ENCODE measurements around the gene KCNH2.

Gene KCNH2

GRCh38 chr7:150966002-150966401, 12.1 kb downstream of the KCNH2 start:
- Mint-ChIP-seq H3K27ac (no peak overlapping the region), H3K27me3 (no peaks in the 10 kb centered on the region), H3K36me3 (no peaks in the 10 kb centered on the region), H3K4me1 (ENCODE audit: low read depth) (peaks cover 5% of the 10 kb centered on the region), H3K9me3 (ENCODE audit: low read depth) (no peaks in the 10 kb centered on the region), H3K4me3 (no peak overlapping the region)

GRCh38 chr7:150965273-150965830, 12.8 kb downstream of the KCNH2 start:
- Mint-ChIP-seq H3K4me3 (no peak overlapping the region), H3K36me3 (no peaks in the 10 kb centered on the region), H3K27ac (no peak overlapping the region), H3K9me3 (ENCODE audit: low read depth) (no peaks in the 10 kb centered on the region), H3K27me3 (no peaks in the 10 kb centered on the region), H3K4me1 (ENCODE audit: low read depth) (peaks cover 5% of the 10 kb centered on the region)

GRCh38 chr7:150964593-150965111, 13.5 kb downstream of the KCNH2 start:
- Mint-ChIP-seq H3K27ac (no peak overlapping the region), H3K9me3 (ENCODE audit: low read depth) (no peaks in the 10 kb centered on the region), H3K4me1 (ENCODE audit: low read depth) (peaks cover 8% of the 10 kb centered on the region), H3K36me3 (no peaks in the 10 kb centered on the region), H3K4me3 (no peak overlapping the region), H3K27me3 (peaks cover 2% of the 10 kb centered on the region)

GRCh38 chr7:150963707-150964559, 14.2 kb downstream of the KCNH2 start:
- Mint-ChIP-seq H3K4me3 (no peak overlapping the region), H3K27me3 (peaks cover 2% of the 10 kb centered on the region), H3K9me3 (ENCODE audit: low read depth) (no peaks in the 10 kb centered on the region), H3K27ac (no peak overlapping the region), H3K36me3 (no peaks in the 10 kb centered on the region), H3K4me1 (ENCODE audit: low read depth) (peaks cover 8% of the 10 kb centered on the region)

GRCh38 chr7:150962553-150963399, 15.3 kb downstream of the KCNH2 start:
- H3K4me3 Mint-ChIP-seq, result no peak overlapping the region
- peaks cover 8% of the 10 kb centered on the region for H3K27me3 Mint-ChIP-seq
- H3K4me1 Mint-ChIP-seq (ENCODE audit: low read depth), result peaks cover 9% of the 10 kb centered on the region
- peaks cover 2% of the 10 kb centered on the region for H3K36me3 Mint-ChIP-seq
- no peaks in the 10 kb centered on the region for H3K9me3 Mint-ChIP-seq (ENCODE audit: low read depth)
- H3K27ac Mint-ChIP-seq, result no peak overlapping the region

DNA sequence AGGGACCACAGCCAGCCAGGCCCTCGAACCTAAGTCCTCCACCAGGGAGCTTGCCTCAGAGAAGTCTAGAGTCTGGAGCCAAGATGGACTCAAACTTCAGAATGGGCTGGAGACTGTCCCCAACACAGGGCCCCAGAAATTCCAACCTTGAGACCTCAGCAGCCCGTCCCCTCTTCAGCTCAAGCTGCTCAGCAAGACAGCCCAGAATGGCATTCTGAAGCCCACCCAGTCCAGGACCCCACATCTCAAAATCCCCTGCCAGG, 15.9 kb downstream of the KCNH2 start:
- Mint-ChIP-seq H3K9me3 (ENCODE audit: low read depth) (no peaks in the 10 kb centered on the region), H3K36me3 (peaks cover 4% of the 10 kb centered on the region), H3K27ac (no peak overlapping the region), H3K27me3 (peaks cover 11% of the 10 kb centered on the region), H3K4me1 (ENCODE audit: low read depth) (peaks cover 12% of the 10 kb centered on the region), H3K4me3 (no peak overlapping the region)

GRCh38 chr7:150961510-150962289, 16.4 kb downstream of the KCNH2 start:
- peaks cover 6% of the 10 kb centered on the region for H3K36me3 Mint-ChIP-seq
- peaks cover 13% of the 10 kb centered on the region for H3K4me1 Mint-ChIP-seq (ENCODE audit: low read depth)
- peaks cover 15% of the 10 kb centered on the region for H3K27me3 Mint-ChIP-seq
- no peaks in the 10 kb centered on the region for H3K9me3 Mint-ChIP-seq (ENCODE audit: low read depth)
- no peak overlapping the region for H3K4me3 Mint-ChIP-seq
- H3K27ac Mint-ChIP-seq, result no peak overlapping the region

DNA sequence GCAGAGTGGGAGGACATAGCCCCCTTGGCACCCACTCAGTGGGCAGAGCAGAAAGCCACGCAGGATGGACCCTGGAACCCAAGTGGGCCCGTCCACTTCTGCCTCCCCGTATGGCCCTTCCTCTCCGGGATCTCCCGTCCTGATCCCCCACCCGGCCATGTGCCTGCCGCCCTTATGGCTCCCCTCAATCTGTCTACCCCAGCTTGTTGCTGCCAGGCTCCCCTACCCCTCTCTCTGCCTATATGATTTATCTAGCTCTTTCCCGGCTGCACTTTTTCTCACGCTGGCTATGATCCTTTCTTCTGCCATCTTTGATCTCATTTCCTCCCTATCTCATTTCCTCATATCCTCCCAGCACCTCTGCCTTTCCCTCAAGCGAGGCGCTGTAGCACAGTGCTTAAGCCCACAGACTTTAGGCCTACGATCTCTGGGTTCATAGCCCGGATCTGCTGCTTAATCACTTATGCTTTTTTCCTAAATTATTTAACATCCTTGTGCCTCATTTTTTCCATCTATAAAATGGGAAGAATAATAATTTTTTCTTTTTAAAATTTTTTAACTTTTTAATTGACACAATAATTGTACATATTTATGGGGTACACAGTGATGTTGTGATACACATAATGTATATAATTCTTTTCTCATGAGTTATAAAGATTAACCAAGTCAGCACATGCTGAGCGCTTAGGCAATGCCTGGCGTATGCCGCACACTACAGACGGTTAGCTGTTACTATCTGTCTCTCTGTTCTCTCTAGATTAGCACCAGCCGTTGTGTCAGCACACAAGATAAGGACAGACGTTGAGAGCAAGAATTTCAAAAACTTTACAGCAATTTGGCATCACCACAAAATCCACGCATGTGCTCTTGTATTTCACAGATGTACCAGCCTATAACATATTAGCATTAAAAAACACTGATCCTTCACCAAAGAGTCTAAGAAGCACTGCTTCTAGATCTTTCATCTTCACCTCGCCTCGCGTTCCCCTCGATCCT, 18.1 kb downstream of the KCNH2 start:
- Mint-ChIP-seq H3K27ac (no peak overlapping the region), H3K27me3 (peaks cover 17% of the 10 kb centered on the region), H3K4me1 (ENCODE audit: low read depth) (peaks cover 13% of the 10 kb centered on the region), H3K9me3 (ENCODE audit: low read depth) (no peaks in the 10 kb centered on the region), H3K36me3 (peaks cover 9% of the 10 kb centered on the region), H3K4me3 (no peak overlapping the region)

GRCh38 chr7:150959081-150959480, 19.0 kb downstream of the KCNH2 start:
- Mint-ChIP-seq H3K9me3 (ENCODE audit: low read depth) (no peaks in the 10 kb centered on the region), H3K27ac (no peak overlapping the region), H3K36me3 (peaks cover 9% of the 10 kb centered on the region), H3K4me1 (ENCODE audit: low read depth) (peaks cover 13% of the 10 kb centered on the region), H3K27me3 (peaks cover 17% of the 10 kb centered on the region), H3K4me3 (no peak overlapping the region)

GRCh38 chr7:150958597-150958996, 19.5 kb downstream of the KCNH2 start:
- Mint-ChIP-seq H3K36me3 (peaks cover 9% of the 10 kb centered on the region), H3K27ac (no peak overlapping the region), H3K4me1 (ENCODE audit: low read depth) (peaks cover 13% of the 10 kb centered on the region), H3K9me3 (ENCODE audit: low read depth) (no peaks in the 10 kb centered on the region), H3K27me3 (peaks cover 17% of the 10 kb centered on the region), H3K4me3 (peak overlapping the region; percentile 25)

DNA sequence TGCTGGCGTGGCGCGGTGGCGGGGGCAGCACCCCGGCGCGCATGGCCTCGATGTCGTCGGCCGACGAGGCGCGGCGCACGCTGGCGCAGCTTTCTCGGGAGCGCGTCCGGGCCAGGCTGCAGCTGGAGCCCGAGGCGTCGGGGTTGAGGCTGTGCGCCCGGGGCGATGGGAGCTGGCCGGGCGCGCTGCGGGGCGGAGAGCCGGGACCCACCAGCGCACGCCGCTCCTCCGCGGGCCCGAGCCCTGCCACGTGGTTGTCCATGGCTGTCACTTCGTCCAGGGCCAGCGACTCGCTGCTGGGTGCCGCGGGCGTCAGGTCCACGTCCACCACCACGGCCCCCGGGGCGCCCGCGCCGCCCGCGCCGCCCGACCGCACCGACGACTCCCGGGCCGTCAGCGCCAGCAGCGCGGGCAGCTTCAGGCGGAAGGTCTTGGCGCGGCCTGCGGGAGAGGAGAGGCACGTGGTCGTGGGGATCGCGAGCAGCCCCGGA, 20.0 kb downstream of the KCNH2 start:
- Mint-ChIP-seq H3K27me3 (peaks cover 17% of the 10 kb centered on the region), H3K9me3 (ENCODE audit: low read depth) (no peaks in the 10 kb centered on the region), H3K4me1 (ENCODE audit: low read depth) (peaks cover 13% of the 10 kb centered on the region), H3K27ac (no peak overlapping the region), H3K36me3 (peaks cover 9% of the 10 kb centered on the region), H3K4me3 (no peak overlapping the region)

DNA sequence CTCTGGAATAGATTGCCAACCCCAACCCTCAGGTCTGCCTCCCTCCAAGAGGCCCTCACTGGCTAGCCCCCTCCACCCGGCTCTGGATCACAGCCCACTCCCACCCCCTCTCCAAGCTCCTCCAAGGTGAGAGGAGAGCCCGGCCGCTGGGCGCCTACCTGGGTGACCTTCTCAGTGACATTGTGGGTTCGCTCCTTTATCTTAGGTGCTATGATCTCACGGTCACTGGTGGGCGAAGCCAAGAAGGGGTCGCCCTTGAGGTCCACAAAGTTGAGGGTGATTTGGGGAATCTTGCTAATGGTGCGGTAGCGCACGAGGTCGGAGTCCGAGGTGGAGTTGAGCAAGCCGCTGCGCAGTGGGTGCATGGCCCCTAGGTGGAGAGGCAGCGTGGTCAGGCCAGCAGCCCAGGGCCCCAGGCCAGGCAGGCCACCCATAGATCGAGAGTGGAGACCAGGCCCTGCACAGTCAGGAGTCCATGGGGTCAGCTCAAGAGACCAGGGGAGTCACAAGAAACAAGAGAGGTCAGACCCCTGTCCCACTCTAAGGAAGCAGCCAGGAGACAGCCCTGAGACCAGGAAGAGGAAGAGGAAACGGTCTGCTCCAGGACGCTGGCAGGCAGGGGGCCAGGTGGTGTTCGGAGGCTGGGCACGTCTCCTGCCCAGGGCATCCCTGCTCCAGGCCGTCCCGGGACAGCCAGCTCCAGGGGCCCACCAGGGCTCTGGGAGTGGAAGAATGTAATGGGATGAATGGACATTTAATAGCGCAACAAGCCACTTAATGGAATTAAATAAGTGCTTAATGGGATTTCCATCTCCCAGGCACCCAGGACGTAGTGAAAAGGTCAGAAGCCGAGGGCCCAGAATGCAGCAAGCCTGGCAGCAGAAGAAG, 20.7 kb downstream of the KCNH2 start:
- H3K9me3 Mint-ChIP-seq (ENCODE audit: low read depth), result no peaks in the 10 kb centered on the region
- H3K4me3 Mint-ChIP-seq, result no peak overlapping the region
- peaks cover 11% of the 10 kb centered on the region for H3K4me1 Mint-ChIP-seq (ENCODE audit: low read depth)
- H3K27me3 Mint-ChIP-seq, result peaks cover 17% of the 10 kb centered on the region
- H3K27ac Mint-ChIP-seq, result no peak overlapping the region
- H3K36me3 Mint-ChIP-seq, result peaks cover 9% of the 10 kb centered on the region
